OCI-LY7 (cell line): ENCODE results near the gene EEIG1.

ENCODE experiments used
- EZH2phosphoT487 ChIP-seq: fragments of 200-600 bp; sonication (generic); IDR thresholded peaks from 2 replicates; pipeline ENCODE4 v1.6.1; 2018; ENCODE audit warnings: low read depth, borderline replicate concordance, mild to moderate bottlenecking, mixed run types, antibody characterized with exemption, low read length, moderate library complexity, mixed read lengths
- TF ChIP-seq, protein P1 (sequence below): fragments of 200-600 bp; sonication (generic); conservative IDR thresholded peaks from 2 replicates; pipeline ENCODE4 v1.5.1; 2014; ENCODE audit warnings: mild to moderate bottlenecking, antibody characterized with exemption, low read length, moderate library complexity, mixed read lengths

DNA sequence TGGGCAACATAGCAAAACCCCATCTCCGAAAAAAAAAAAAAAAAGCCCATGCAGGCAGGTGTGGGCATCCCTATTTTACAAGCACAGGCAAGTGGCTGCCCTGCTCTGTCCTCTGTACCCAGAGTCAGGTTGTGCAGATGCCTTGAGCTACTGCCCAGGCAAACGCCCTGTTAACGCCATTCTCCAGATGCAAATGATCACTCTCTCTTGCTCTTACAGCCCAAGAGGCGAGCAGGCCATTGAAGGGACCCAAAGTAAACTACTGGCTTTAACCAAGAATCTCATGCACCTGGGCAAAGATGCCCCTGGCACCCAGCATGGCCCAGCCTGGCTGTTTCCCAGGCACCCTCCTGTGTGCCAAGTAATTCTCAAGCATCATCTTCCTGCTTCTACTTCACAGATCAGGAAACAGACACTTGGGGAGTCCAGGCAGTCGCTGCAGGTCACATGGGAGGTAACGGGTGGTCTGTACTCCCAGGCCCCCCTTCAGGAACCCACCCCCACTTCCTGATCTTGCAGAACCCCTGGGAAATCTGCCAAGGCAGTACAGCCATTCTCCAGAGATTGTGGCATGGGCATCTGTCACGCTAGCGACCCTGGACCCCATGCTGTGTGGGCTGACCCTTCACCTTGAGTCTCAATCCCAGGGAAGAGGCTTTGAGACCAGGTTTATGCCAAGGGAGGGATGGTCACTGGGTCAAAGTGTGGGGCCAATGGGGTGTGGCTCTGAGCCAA lies 14.2 kb downstream of the EEIG1 start:
- TF ChIP-seq, protein P1, sequence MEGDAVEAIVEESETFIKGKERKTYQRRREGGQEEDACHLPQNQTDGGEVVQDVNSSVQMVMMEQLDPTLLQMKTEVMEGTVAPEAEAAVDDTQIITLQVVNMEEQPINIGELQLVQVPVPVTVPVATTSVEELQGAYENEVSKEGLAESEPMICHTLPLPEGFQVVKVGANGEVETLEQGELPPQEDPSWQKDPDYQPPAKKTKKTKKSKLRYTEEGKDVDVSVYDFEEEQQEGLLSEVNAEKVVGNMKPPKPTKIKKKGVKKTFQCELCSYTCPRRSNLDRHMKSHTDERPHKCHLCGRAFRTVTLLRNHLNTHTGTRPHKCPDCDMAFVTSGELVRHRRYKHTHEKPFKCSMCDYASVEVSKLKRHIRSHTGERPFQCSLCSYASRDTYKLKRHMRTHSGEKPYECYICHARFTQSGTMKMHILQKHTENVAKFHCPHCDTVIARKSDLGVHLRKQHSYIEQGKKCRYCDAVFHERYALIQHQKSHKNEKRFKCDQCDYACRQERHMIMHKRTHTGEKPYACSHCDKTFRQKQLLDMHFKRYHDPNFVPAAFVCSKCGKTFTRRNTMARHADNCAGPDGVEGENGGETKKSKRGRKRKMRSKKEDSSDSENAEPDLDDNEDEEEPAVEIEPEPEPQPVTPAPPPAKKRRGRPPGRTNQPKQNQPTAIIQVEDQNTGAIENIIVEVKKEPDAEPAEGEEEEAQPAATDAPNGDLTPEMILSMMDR = no peak
- no peak for TF ChIP-seq EZH2phosphoT487
